Hepatocyte (in vitro differentiated cells): Measurements from ENCODE around the gene PTCD1. TPM values are rescaled to one million over a fixed set of nuclear protein-coding genes. Genes with fewer than 3 reads are reported as not detected.
A peak's percentile ranks its signal among the peaks of the same experiment; 100 is the strongest.

Source experiments
- DNase-seq: peaks from one replicate; pipeline ENCODE4 v3.0.0-alpha.2; 2016; ENCODE audit warnings: low spot score
- H2AFZ ChIP-seq: fragments of 200-600 bp; sonication (generic); 2 replicates; pipeline ENCODE4 v1.6.0; 2016; ENCODE audit warnings: antibody characterized with exemption, mild to moderate bottlenecking
- H3K27ac ChIP-seq: fragments of 200-600 bp; sonication (generic); 2 replicates; pipeline ENCODE4 v1.5.1; 2016; ENCODE audit warnings: mild to moderate bottlenecking
- H3K27me3 ChIP-seq: fragments of 200-600 bp; sonication (generic); 2 replicates; pipeline ENCODE4 v1.6.1; 2016
- H3K36me3 ChIP-seq: fragments of 200-600 bp; sonication (generic); replicated peaks from 2 replicates; pipeline ENCODE4 v1.5.1; 2016; ENCODE audit warnings: low read depth; ENCODE audit not compliant: insufficient read depth
- H3K4me1 ChIP-seq: fragments of 200-600 bp; sonication (generic); 2 replicates; pipeline ENCODE4 v1.5.1; 2016; ENCODE audit warnings: mild to moderate bottlenecking, moderate library complexity; ENCODE audit not compliant: insufficient read depth
- H3K4me2 ChIP-seq: fragments of 200-600 bp; sonication (generic); 2 replicates; pipeline ENCODE4 v1.6.0; 2016
- H3K4me3 ChIP-seq: fragments of 200-600 bp; sonication (generic); 2 replicates; pipeline ENCODE4 v1.5.1; 2016; ENCODE audit warnings: mild to moderate bottlenecking
- H3K79me2 ChIP-seq: fragments of 200-600 bp; sonication (generic); 2 replicates; pipeline ENCODE4 v1.6.0; 2017; ENCODE audit warnings: mild to moderate bottlenecking
- H3K9me2 ChIP-seq: fragments of 200-600 bp; sonication (generic); replicated peaks from 2 replicates; pipeline ENCODE4 v1.6.0; 2017; ENCODE audit warnings: mild to moderate bottlenecking; ENCODE audit not compliant: insufficient read depth
- H3K9me3 ChIP-seq: fragments of 200-600 bp; sonication (generic); 2 replicates; pipeline ENCODE4 v1.5.1; 2016; ENCODE audit warnings: low read depth, mild to moderate bottlenecking
- H4K20me1 ChIP-seq: fragments of 200-600 bp; sonication (generic); 2 replicates; pipeline ENCODE4 v1.6.0; 2016; ENCODE audit warnings: mild to moderate bottlenecking; ENCODE audit not compliant: insufficient read depth, poor library complexity, severe bottlenecking
- CTCF ChIP-seq: fragments of 200-600 bp; sonication (generic); IDR thresholded peaks from 2 replicates; pipeline ENCODE4 v1.5.1; 2016; ENCODE audit warnings: antibody characterized with exemption, mild to moderate bottlenecking; ENCODE audit not compliant: poor library complexity
- EZH2 ChIP-seq: fragments of 200-600 bp; sonication (generic); IDR thresholded peaks from 2 replicates; pipeline ENCODE4 v1.6.1; 2016; ENCODE audit warnings: antibody characterized with exemption, mild to moderate bottlenecking, borderline replicate concordance
- EZH2phosphoT487 ChIP-seq: fragments of 200-600 bp; sonication (generic); IDR thresholded peaks from one replicate; pipeline ENCODE4 v1.6.1; 2018; ENCODE audit warnings: antibody characterized with exemption, mild to moderate bottlenecking, low read depth, moderate library complexity; ENCODE audit not compliant: unreplicated experiment, severe bottlenecking
- WGBS: methylation state at CpG from one replicate; pipeline ENCODE4 v1.1.6; 2016; ENCODE audit warnings: low lambda C conversion rate; ENCODE audit errors: missing lambda C conversion rate; 5-methylcytosine and 5-hydroxymethylcytosine counted together
- polyA plus RNA-seq: library from polyadenylated mRNA; unstranded; fragments of >200 nt; fragmentation: Nextera tagmentation; extraction: Ambion mirVana; gene quantifications from 2 replicates; pipeline ENCODE4 v1.2.1, GENCODE V29; 2016
- total RNA-seq: library from RNA; depleted of rRNA; stranded (reverse); fragments of >200 nt; gene quantifications from 2 replicates; pipeline ENCODE4 v1.2.3, GENCODE V29; 2014

The PTCD1 gene
- total and polyA plus RNA-seq, 2 experiments from 2014 or later, result 10.8 to 11.3 TPM

- peaks cover 18% of the 10 kb centered on the region for H4K20me1 ChIP-seq
- H2AFZ ChIP-seq, result no peak overlapping the region
- peaks cover 23% of the 10 kb centered on the region for H3K4me1 ChIP-seq
- 92% methylated on average over 2 of the region's 2 CpGs for WGBS
- no peaks in the 10 kb centered on the region for H3K27me3 ChIP-seq
- H3K27ac ChIP-seq, result no peak overlapping the region
- H3K79me2 ChIP-seq, result peaks cover 79% of the 10 kb centered on the region
- no peak overlapping the region for H3K4me3 ChIP-seq
- no peaks in the 10 kb centered on the region for H3K9me2 ChIP-seq
- peak overlapping the region; percentile 87 for H3K4me2 ChIP-seq
- H3K36me3 ChIP-seq, result peaks cover 3% of the 10 kb centered on the region
- DNase-seq, result no peak
- H3K9me3 ChIP-seq, result no peaks in the 10 kb centered on the region
- TF ChIP-seq CTCF (no peak), EZH2phosphoT487 (no peak), EZH2 (no peak)
These were observed 28.0 kb downstream of the PTCD1 start for GRCh38 chr7:99410635-99411034.

GRCh38 chr7:99409806-99410205 lies 28.8 kb downstream of the PTCD1 start:
- 61% methylated on average over 3 of the region's 3 CpGs for WGBS
- Histone ChIP-seq H3K79me2 (peaks cover 87% of the 10 kb centered on the region), H2AFZ (no peak overlapping the region), H3K4me2 (peak overlapping the region; percentile 87), H3K27me3 (no peaks in the 10 kb centered on the region), H4K20me1 (peaks cover 27% of the 10 kb centered on the region), H3K36me3 (peaks cover 3% of the 10 kb centered on the region), H3K4me3 (peak overlapping the region; percentile 39), H3K9me3 (no peaks in the 10 kb centered on the region), H3K4me1 (peaks cover 23% of the 10 kb centered on the region), H3K27ac (peak overlapping the region; percentile 95), H3K9me2 (no peaks in the 10 kb centered on the region)
- DNase-seq, result no peak
- TF ChIP-seq EZH2phosphoT487, result no peak
- no peak for TF ChIP-seq CTCF
- TF ChIP-seq EZH2, result no peak

- TF ChIP-seq EZH2, result no peak
- no peak for TF ChIP-seq CTCF
- no peak for TF ChIP-seq EZH2phosphoT487
- Histone ChIP-seq H3K4me2 (peak overlapping the region; percentile 87), H4K20me1 (peaks cover 27% of the 10 kb centered on the region), H3K36me3 (peaks cover under 1% of the 10 kb centered on the region), H3K9me3 (no peaks in the 10 kb centered on the region), H3K9me2 (no peaks in the 10 kb centered on the region), H2AFZ (peak overlapping the region; percentile 26), H3K79me2 (peaks cover 86% of the 10 kb centered on the region), H3K4me3 (peak overlapping the region; percentile 39), H3K27me3 (no peaks in the 10 kb centered on the region), H3K27ac (peak overlapping the region; percentile 95), H3K4me1 (peaks cover 23% of the 10 kb centered on the region)
- DNase-seq, result no peak
- WGBS, result under 1% methylated on average over 18 of the region's 18 CpGs
These were observed 29.4 kb downstream of the PTCD1 start for GRCh38 chr7:99409192-99409572.
